SH-SY5Y (cell line): ENCODE results near the gene MOK.

Source experiments
- GATA2 ChIP-seq: IDR thresholded peaks from 2 replicates; pipeline ENCODE4 v1.6.1; 2011; ENCODE audit warnings: mild to moderate bottlenecking, low read depth, low read length
- GATA3 ChIP-seq: IDR thresholded peaks from 2 replicates; pipeline ENCODE4 v1.6.1; 2011; ENCODE audit warnings: low read depth, mild to moderate bottlenecking, low read length, moderate library complexity

Gene MOK

GRCh38 chr14:102333795-102334705 lies 29.1 kb upstream of the MOK start:
- TF ChIP-seq GATA3 = no peak
- TF ChIP-seq GATA2 = no peak

- TF ChIP-seq GATA2 (no peak), GATA3 (no peak)
These were observed 28.4 kb upstream of the MOK start for GRCh38 chr14:102333390-102333789.

GRCh38 chr14:102330806-102331205 lies 25.8 kb upstream of the MOK start:
- TF ChIP-seq GATA2 (no peak), GATA3 (no peak)

GRCh38 chr14:102326583-102326982 lies 21.6 kb upstream of the MOK start:
- TF ChIP-seq GATA2 = no peak
- TF ChIP-seq GATA3 = no peak

GRCh38 chr14:102325791-102326345 lies 20.9 kb upstream of the MOK start:
- TF ChIP-seq GATA3 (no peak), GATA2 (no peak)

- TF ChIP-seq GATA3 (no peak), GATA2 (no peak)
These were observed 18.1 kb upstream of the MOK start for GRCh38 chr14:102323102-102323501.

- TF ChIP-seq GATA2 (no peak), GATA3 (no peak)
These were observed 16.8 kb upstream of the MOK start for GRCh38 chr14:102321456-102322422.

GRCh38 chr14:102320671-102321455 lies 15.9 kb upstream of the MOK start:
- no peak for TF ChIP-seq GATA3
- no peak for TF ChIP-seq GATA2

GRCh38 chr14:102320033-102320660 lies 15.2 kb upstream of the MOK start:
- no peak for TF ChIP-seq GATA2
- TF ChIP-seq GATA3 = no peak

- TF ChIP-seq GATA3 = no peak
- no peak for TF ChIP-seq GATA2
These were observed 14.5 kb upstream of the MOK start, which contains the start of gene ZNF839 for GRCh38 chr14:102319351-102320032. ZNF839 (plus strand) TSS chr14:102319746; CDS start chr14:102319766, 20 bp downstream.

- TF ChIP-seq GATA2 (no peak), GATA3 (no peak)
These were observed 13.9 kb upstream of the MOK start for GRCh38 chr14:102318781-102319276.

GRCh38 chr14:102317564-102318248 lies 12.7 kb upstream of the MOK start:
- no peak for TF ChIP-seq GATA2
- TF ChIP-seq GATA3 = no peak

- TF ChIP-seq GATA2 = no peak
- TF ChIP-seq GATA3 = no peak
These were observed 12.0 kb upstream of the MOK start for GRCh38 chr14:102316743-102317563.
